CD4-positive, alpha-beta T cell (primary cell): Measurements from ENCODE around the gene PLA2G5. TPM values are rescaled to one million over a fixed set of nuclear protein-coding genes. Genes with fewer than 3 reads are reported as not detected.

Experiments
- ATAC-seq: fragments of 200-7000 bp; cut with Tn5 transposase; one replicate; pipeline ENCODE4 v1.10.0; 2022; ENCODE audit warnings: mild to moderate bottlenecking; ENCODE audit not compliant: poor library complexity
- CTCF ChIA-PET: fragments of 350-600 bp; sonication (Branson Sonifier 250); formaldehyde crosslinking; loops from one replicate; lab custom pipeline; 2021; ENCODE audit warnings: antibody characterized with exemption, inconsistent platforms; lab: Charles Lee
- POLR2A ChIA-PET: fragments of 350-600 bp; sonication (Branson Sonifier 250); formaldehyde crosslinking; loops from one replicate; lab custom pipeline; 2021; ENCODE audit warnings: antibody characterized with exemption, inconsistent platforms; lab: Charles Lee
- DNase-seq, 14 experiments: peaks; one replicate each; pipeline ENCODE4 v3.0.0-alpha.2; 2013 to 2020; ENCODE audit warnings: mixed read lengths in 2 of 14
- H3K27ac ChIP-seq, 2 donors: one replicate each; pipeline versions ENCODE4 v1.5.1 to v1.7.0; 2013; ENCODE audit warnings: low read length in 2 of 2, low read depth in 1 of 2, mild to moderate bottlenecking in 1 of 2
- H3K27me3 ChIP-seq, 2 experiments: 1 replicate in 1 of 2; 2 replicates in 1 of 2; pipeline versions ENCODE4 v1.6.1 to v1.7.0; 2013; ENCODE audit warnings: low read length in 2 of 2, control low read depth in 1 of 2, mild to moderate bottlenecking in 1 of 2, moderate library complexity in 1 of 2; ENCODE audit not compliant: insufficient read depth in 2 of 2, control insufficient read depth in 1 of 2
- H3K36me3 ChIP-seq: one replicate; pipeline ENCODE4 v1.6.1; 2013; ENCODE audit warnings: low read length, control low read depth; ENCODE audit not compliant: insufficient read depth
- H3K4me1 ChIP-seq: one replicate; pipeline ENCODE4 v1.6.1; 2013; ENCODE audit warnings: low read length, control low read depth; ENCODE audit not compliant: insufficient read depth
- H3K4me3 ChIP-seq: one replicate; pipeline ENCODE4 v1.5.1; 2013; ENCODE audit warnings: mild to moderate bottlenecking, low read length, moderate library complexity
- H3K9me3 ChIP-seq, 2 experiments: 1 replicate in 1 of 2; 2 replicates in 1 of 2; pipeline versions ENCODE4 v1.6.1 to v1.7.0; 2013; ENCODE audit warnings: low read length in 2 of 2, mild to moderate bottlenecking in 2 of 2, control low read depth in 1 of 2, moderate library complexity in 1 of 2; ENCODE audit not compliant: control insufficient read depth in 1 of 2, insufficient read depth in 1 of 2
- H3K27ac Mint-ChIP-seq: one replicate; pipeline ENCODE4 v1.8.0; 2020; ENCODE audit warnings: mixed read lengths
- H3K27me3 Mint-ChIP-seq: one replicate; pipeline ENCODE4 v1.8.0; 2021; ENCODE audit warnings: mixed read lengths
- H3K36me3 Mint-ChIP-seq: one replicate; pipeline ENCODE4 v1.8.0; 2021; ENCODE audit warnings: low read depth, mixed read lengths
- H3K4me1 Mint-ChIP-seq: one replicate; pipeline ENCODE4 v1.8.0; 2021; ENCODE audit warnings: low read depth, mixed read lengths
- H3K4me3 Mint-ChIP-seq: one replicate; pipeline ENCODE4 v1.8.0; 2020; ENCODE audit warnings: mild to moderate bottlenecking, mixed read lengths
- H3K9me3 Mint-ChIP-seq: one replicate; pipeline ENCODE4 v1.8.0; 2020; ENCODE audit warnings: mixed read lengths
- CTCF ChIP-seq: fragments of 200-600 bp; IDR thresholded peaks from one replicate; pipeline ENCODE4 v1.8.0; 2022; ENCODE audit warnings: antibody characterized with exemption, mild to moderate bottlenecking
- intact Hi-C, 2 experiments: fragments of 100-400 bp; cut with DNase I in 1 of 2; cut with micrococcal nuclease in 1 of 2; formaldehyde crosslinking; loops; one replicate each; pipeline versions ENCODE4 v1.15.1 to v1.9.0; 2023 to 2025; cut with DNase I, micrococcal nuclease
- total RNA-seq, 174 experiments: library from RNA in 2 of 174; stranded (reverse) in 2 of 174; gene quantifications; one replicate each; pipeline ENCODE4 v1.2.3 and lab custom pipeline; 2021 to 2026

PLA2G5 gene
- total RNA-seq, 2 experiments from 2014 or later, result not detected

GRCh38 chr1:20112279-20113000 lies 42.4 kb downstream of the PLA2G5 start:
- H3K27ac ChIP-seq, result no peak overlapping the region
- H3K4me1 ChIP-seq, result no peaks in the 10 kb centered on the region
- intact Hi-C loops, result no loop called here
- POLR2A ChIA-PET, result no interaction called here
- TF ChIP-seq CTCF, result no peak
- H3K9me3 ChIP-seq, result no peaks in the 10 kb centered on the region
- H3K4me3 ChIP-seq, result no peak overlapping the region
- CTCF ChIA-PET, result no interaction called here
- peaks cover 18% of the 10 kb centered on the region for H3K27me3 Mint-ChIP-seq
- H3K36me3 ChIP-seq, result no peaks in the 10 kb centered on the region
- DNase-seq (no peak), ATAC-seq (no peak)
- H3K4me1 Mint-ChIP-seq, result no peaks in the 10 kb centered on the region
- no peak overlapping the region for H3K27ac Mint-ChIP-seq
- peaks cover 0 to 5% of the 10 kb centered on the region in 2 experiments for H3K27me3 ChIP-seq
- no peaks in the 10 kb centered on the region for H3K9me3 Mint-ChIP-seq
- no peaks in the 10 kb centered on the region for H3K36me3 Mint-ChIP-seq
- H3K4me3 Mint-ChIP-seq, result no peak overlapping the region

- H3K27ac ChIP-seq, result no peak overlapping the region
- DNase-seq, result no peak
- H3K9me3 ChIP-seq, result no peaks in the 10 kb centered on the region
- no peak for TF ChIP-seq CTCF
- Mint-ChIP-seq H3K27ac (no peak overlapping the region), H3K9me3 (no peaks in the 10 kb centered on the region), H3K36me3 (no peaks in the 10 kb centered on the region), H3K4me3 (no peak overlapping the region), H3K4me1 (no peaks in the 10 kb centered on the region), H3K27me3 (peaks cover 24% of the 10 kb centered on the region)
- intact Hi-C loops, result no loop called here
- H3K27me3 ChIP-seq, result peaks cover 0 to 5% of the 10 kb centered on the region in 2 experiments
- ChIA-PET CTCF (no interaction called here), POLR2A (no interaction called here)
- H3K4me3 ChIP-seq, result no peak overlapping the region
- ATAC-seq, result no peak
- no peaks in the 10 kb centered on the region for H3K36me3 ChIP-seq
- H3K4me1 ChIP-seq, result no peaks in the 10 kb centered on the region
Observed at GRCh38 chr1:20114021-20114648, 44.1 kb downstream of the PLA2G5 start.

- Histone ChIP-seq H3K27me3 (peaks cover 0 to 5% of the 10 kb centered on the region in 2 experiments), H3K27ac (no peak overlapping the region), H3K4me3 (no peak overlapping the region), H3K4me1 (no peaks in the 10 kb centered on the region), H3K36me3 (no peaks in the 10 kb centered on the region), H3K9me3 (no peaks in the 10 kb centered on the region)
- ChIA-PET CTCF (no interaction called here), POLR2A (no interaction called here)
- Mint-ChIP-seq H3K27ac (no peak overlapping the region), H3K4me1 (no peaks in the 10 kb centered on the region), H3K9me3 (no peaks in the 10 kb centered on the region), H3K4me3 (no peak overlapping the region), H3K36me3 (no peaks in the 10 kb centered on the region), H3K27me3 (peaks cover 24% of the 10 kb centered on the region)
- ATAC-seq (no peak), DNase-seq (no peak)
- no peak for TF ChIP-seq CTCF
- intact Hi-C loops, result no loop called here
Observed at GRCh38 chr1:20115479-20115878, 45.5 kb downstream of the PLA2G5 start.
